Endothelial cell of umbilical vein (primary cell): Measurements from ENCODE around the gene LDB3. TPM values are rescaled to one million over a fixed set of nuclear protein-coding genes. Genes with fewer than 3 reads are reported as not detected.

Experiments used
- BruUV-seq: library from RNA; stranded (reverse); fragments of 400-500 nt; replicated peaks from 2 replicates; lab custom pipeline; 2021; lab: Mats Ljungman, UMichigan
- CTCF ChIA-PET: fragments of 300-600, 350-600 bp; sonication (Branson Sonifier 250); formaldehyde crosslinking; loops from one replicate; lab custom pipeline; 2021; ENCODE audit warnings: antibody characterized with exemption, inconsistent platforms; lab: Charles Lee
- POLR2A ChIA-PET: fragments of 300-600, 350-600 bp; sonication (Branson Sonifier 250); formaldehyde crosslinking; loops from one replicate; lab custom pipeline; 2021; ENCODE audit warnings: antibody characterized with exemption, inconsistent platforms; lab: Charles Lee
- DNase-seq: peaks from one replicate; pipeline ENCODE4 v3.0.0-alpha.2; 2011; ENCODE audit warnings: low read depth, low spot score
- FAIRE-seq: peaks from 2 replicates; lab custom pipeline; 2011; peaks lifted over from hg19 to GRCh38; lab: Jason Lieb, UNC
- H2AFZ ChIP-seq: 2 replicates; pipeline ENCODE4 v1.6.0; 2012; ENCODE audit warnings: low read depth, low read length, control low read depth, inconsistent platforms
- H3K27ac ChIP-seq: 2 replicates; pipeline ENCODE4 v1.5.1; 2011; ENCODE audit warnings: low read depth, mild to moderate bottlenecking, control low read depth, low read length, moderate library complexity; ENCODE audit not compliant: insufficient read depth
- H3K27me3 ChIP-seq, 2 experiments: 2 replicates each; pipeline versions ENCODE4 v1.6.0 to v1.6.1; 2011; ENCODE audit warnings: low read length in 2 of 2, mixed read lengths in 1 of 2; ENCODE audit not compliant: control insufficient read depth in 2 of 2, insufficient read depth in 2 of 2
- H3K36me3 ChIP-seq, 2 experiments: 2 replicates in 1 of 2; 3 replicates in 1 of 2; pipeline ENCODE4 v1.5.1; 2011; ENCODE audit warnings: low read length in 2 of 2, mild to moderate bottlenecking in 1 of 2, moderate library complexity in 1 of 2; ENCODE audit not compliant: control insufficient read depth in 2 of 2, insufficient read depth in 2 of 2; ENCODE audit errors: extremely low read depth in 1 of 2
- H3K4me1 ChIP-seq: 3 replicates; pipeline ENCODE4 v1.5.1; 2011; ENCODE audit warnings: mild to moderate bottlenecking, low read length; ENCODE audit not compliant: control insufficient read depth, insufficient read depth; ENCODE audit errors: extremely low read depth
- H3K4me2 ChIP-seq: 2 replicates; pipeline ENCODE4 v1.6.1; 2011; ENCODE audit warnings: low read length, control low read depth, mixed read lengths; ENCODE audit not compliant: insufficient read depth
- H3K4me3 ChIP-seq, 3 experiments: fragments of 200-600 bp in 1 of 3; sonication (generic), shearing (Covaris generic) in 1 of 3; replicated peaks in 1 of 3; 2 replicates each; pipeline ENCODE4 v1.5.1; 2011 to 2016; ENCODE audit warnings: control low read depth in 3 of 3, low read length in 3 of 3, mild to moderate bottlenecking in 2 of 3, inconsistent platforms in 1 of 3, low read depth in 1 of 3, moderate library complexity in 1 of 3; ENCODE audit not compliant: insufficient read depth in 1 of 3
- H3K79me2 ChIP-seq: 2 replicates; pipeline ENCODE4 v1.6.0; 2012; ENCODE audit warnings: low read length, inconsistent platforms; ENCODE audit not compliant: control insufficient read depth, insufficient read depth
- H3K9ac ChIP-seq: replicated peaks from 2 replicates; pipeline ENCODE3; 2011; ENCODE audit warnings: low read length, control low read depth; ENCODE audit not compliant: insufficient read depth; ENCODE audit errors: extremely low read depth
- H3K9me1 ChIP-seq: replicated peaks from 3 replicates; pipeline ENCODE4 v1.6.0; 2011; ENCODE audit warnings: mild to moderate bottlenecking, low read length; ENCODE audit not compliant: control insufficient read depth, insufficient read depth; ENCODE audit errors: extremely low read depth
- H3K9me3 ChIP-seq: replicated peaks from 2 replicates; pipeline ENCODE4 v1.5.1; 2012; ENCODE audit warnings: low read length, inconsistent platforms; ENCODE audit not compliant: control insufficient read depth, insufficient read depth
- H4K20me1 ChIP-seq: replicated peaks from 2 replicates; pipeline ENCODE3; 2011; ENCODE audit warnings: mild to moderate bottlenecking, low read length; ENCODE audit not compliant: control insufficient read depth, insufficient read depth; ENCODE audit errors: extremely low read depth
- EZH2 ChIP-seq: IDR thresholded peaks from 2 replicates; pipeline ENCODE4 v1.6.1; 2012; ENCODE audit warnings: borderline replicate concordance, low read depth, mild to moderate bottlenecking, moderate library complexity, low read length, inconsistent platforms; ENCODE audit not compliant: severe bottlenecking
- FOS ChIP-seq: IDR thresholded peaks from 2 replicates; pipeline ENCODE4 v1.6.1; 2011; ENCODE audit warnings: mild to moderate bottlenecking, low read length, moderate library complexity, borderline replicate concordance; ENCODE audit not compliant: insufficient read depth
- GATA2 ChIP-seq: IDR thresholded peaks from 2 replicates; pipeline ENCODE4 v1.7.0; 2011; ENCODE audit warnings: low read depth, mild to moderate bottlenecking, moderate library complexity, mixed read lengths, low read length; ENCODE audit not compliant: insufficient read length, insufficient read depth
- JUN ChIP-seq: IDR thresholded peaks from 2 replicates; pipeline ENCODE4 v1.6.1; 2011; ENCODE audit warnings: borderline replicate concordance, low read depth; ENCODE audit not compliant: insufficient read length, insufficient read depth
- MYC ChIP-seq: IDR thresholded peaks from one replicate; pipeline ENCODE4 v1.6.1; 2011; ENCODE audit warnings: mild to moderate bottlenecking, low read depth, low read length
- POLR2A ChIP-seq: IDR thresholded peaks from 2 replicates; pipeline ENCODE4 v1.6.1; 2012; ENCODE audit warnings: low read depth, mild to moderate bottlenecking, control low read depth, low read length
- POLR2AphosphoS5 ChIP-seq: IDR thresholded peaks from 2 replicates; pipeline ENCODE4 v1.6.1; 2012; ENCODE audit warnings: low read depth, mild to moderate bottlenecking, control low read depth, low read length, moderate library complexity; ENCODE audit not compliant: insufficient read depth
- dilution Hi-C: fragments of 300-500 bp; cut with MboI; formaldehyde crosslinking; loops from one replicate; pipeline ENCODE4 v1.15.0; 2019; ENCODE audit warnings: low sequenced_read_pairs; ENCODE audit not compliant: extremely low pct_ligation_motif_present
- intact Hi-C: fragments of 100-400 bp; cut with micrococcal nuclease; formaldehyde crosslinking; loops from one replicate; pipeline ENCODE4 v1.10.0; 2022
- polyA plus RNA-seq, 4 experiments: library from polyadenylated mRNA; depleted of rRNA in 3 of 4; stranded (reverse) in 3 of 4; unstranded in 1 of 4; fragments of >200 nt; gene quantifications; 2 replicates each; pipeline versions ENCODE4 v1.2.1 to v1.2.3, GENCODE V29; 2011 to 2012; ENCODE audit warnings: missing spikeins in 1 of 4
- total RNA-seq: library from RNA; stranded (reverse); gene quantifications from 2 replicates; pipeline ENCODE4 v1.2.3, GENCODE V29; 2021
- TF ChIP-seq, protein P1 (sequence below): IDR thresholded peaks from 2 replicates; pipeline ENCODE4 v1.6.1; 2011; ENCODE audit not compliant: insufficient read depth, insufficient read length
- TF ChIP-seq, protein P2 (sequence below), 2 donors: IDR thresholded peaks; 1 replicate in 1 of 2; 2 replicates in 1 of 2; pipeline ENCODE4 v1.5.1; 2011; ENCODE audit warnings: low read length in 2 of 2, mild to moderate bottlenecking in 2 of 2, moderate library complexity in 2 of 2, control low read depth in 1 of 2, inconsistent platforms in 1 of 2, low read depth in 1 of 2; ENCODE audit not compliant: insufficient read depth in 1 of 2; ENCODE audit errors: extremely low read depth in 1 of 2

Gene LDB3
- total and polyA plus RNA-seq, 2 donors (not counting 3 experiments of a cell fraction or from before 2014, with no cell fraction given): not detected

DNA sequence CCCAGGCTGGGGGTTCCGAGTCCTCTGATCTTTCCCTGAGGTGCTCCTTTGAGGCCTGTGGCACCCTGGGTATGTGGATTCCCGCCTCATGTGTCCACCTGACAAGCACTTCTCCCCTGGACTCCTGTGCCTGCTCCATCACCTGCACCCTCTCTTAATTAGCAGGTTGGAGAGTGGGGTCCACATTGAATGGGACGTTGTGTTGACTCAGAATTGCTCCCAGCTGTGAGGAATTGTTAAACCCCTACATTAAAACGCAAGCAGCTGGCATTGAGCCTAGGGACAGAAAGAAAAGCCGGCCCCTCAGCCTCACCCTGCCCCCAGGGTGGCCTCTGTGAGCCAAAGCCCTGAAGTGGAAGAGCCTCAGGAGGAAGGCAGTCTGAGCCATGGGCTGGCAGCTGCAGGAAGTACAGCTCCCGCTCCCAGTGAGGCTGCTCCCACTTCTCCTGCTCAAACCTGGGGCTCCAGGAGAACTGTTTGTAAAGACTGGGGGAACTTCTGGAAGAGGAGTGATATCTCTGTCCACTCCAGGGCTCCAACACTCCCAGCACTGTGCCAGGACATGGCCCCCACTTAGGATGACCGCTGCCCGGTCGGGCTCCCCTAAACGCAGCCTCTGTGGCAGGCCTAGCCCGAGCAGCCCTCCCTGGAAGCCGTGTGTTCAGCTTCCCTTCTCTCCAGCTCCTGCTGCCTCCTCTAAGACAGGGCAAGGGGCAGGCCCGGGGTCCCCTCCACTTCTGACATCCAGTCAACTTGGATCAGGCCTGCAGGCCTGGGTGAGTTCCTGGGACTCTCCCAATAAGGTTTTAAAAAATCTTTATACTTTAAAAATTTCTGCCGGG, 15.7 kb upstream of the LDB3 start:
- dilution Hi-C loops: no loop called here
- Histone ChIP-seq H3K36me3 (no peaks in the 10 kb centered on the region), H3K4me1 (no peaks in the 10 kb centered on the region), H3K9ac (no peak overlapping the region), H3K4me3 (no peak overlapping the region), H4K20me1 (no peaks in the 10 kb centered on the region), H3K27ac (no peak overlapping the region), H2AFZ (no peak overlapping the region), H3K9me1 (no peaks in the 10 kb centered on the region), H3K4me2 (no peak overlapping the region), H3K9me3 (no peaks in the 10 kb centered on the region), H3K27me3 (no peaks in the 10 kb centered on the region), H3K79me2 (no peaks in the 10 kb centered on the region)
- POLR2A ChIA-PET: no interaction called here
- TF ChIP-seq MYC: no peak
- TF ChIP-seq EZH2: no peak
- TF ChIP-seq FOS: no peak
- TF ChIP-seq POLR2A: no peak
- TF ChIP-seq JUN: no peak
- TF ChIP-seq, protein P1, sequence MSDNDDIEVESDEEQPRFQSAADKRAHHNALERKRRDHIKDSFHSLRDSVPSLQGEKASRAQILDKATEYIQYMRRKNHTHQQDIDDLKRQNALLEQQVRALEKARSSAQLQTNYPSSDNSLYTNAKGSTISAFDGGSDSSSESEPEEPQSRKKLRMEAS: no peak
- TF ChIP-seq, protein P2, sequence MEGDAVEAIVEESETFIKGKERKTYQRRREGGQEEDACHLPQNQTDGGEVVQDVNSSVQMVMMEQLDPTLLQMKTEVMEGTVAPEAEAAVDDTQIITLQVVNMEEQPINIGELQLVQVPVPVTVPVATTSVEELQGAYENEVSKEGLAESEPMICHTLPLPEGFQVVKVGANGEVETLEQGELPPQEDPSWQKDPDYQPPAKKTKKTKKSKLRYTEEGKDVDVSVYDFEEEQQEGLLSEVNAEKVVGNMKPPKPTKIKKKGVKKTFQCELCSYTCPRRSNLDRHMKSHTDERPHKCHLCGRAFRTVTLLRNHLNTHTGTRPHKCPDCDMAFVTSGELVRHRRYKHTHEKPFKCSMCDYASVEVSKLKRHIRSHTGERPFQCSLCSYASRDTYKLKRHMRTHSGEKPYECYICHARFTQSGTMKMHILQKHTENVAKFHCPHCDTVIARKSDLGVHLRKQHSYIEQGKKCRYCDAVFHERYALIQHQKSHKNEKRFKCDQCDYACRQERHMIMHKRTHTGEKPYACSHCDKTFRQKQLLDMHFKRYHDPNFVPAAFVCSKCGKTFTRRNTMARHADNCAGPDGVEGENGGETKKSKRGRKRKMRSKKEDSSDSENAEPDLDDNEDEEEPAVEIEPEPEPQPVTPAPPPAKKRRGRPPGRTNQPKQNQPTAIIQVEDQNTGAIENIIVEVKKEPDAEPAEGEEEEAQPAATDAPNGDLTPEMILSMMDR (IDR thresholded peaks at IDR 0.05; ENCODE audit: extremely low read depth in 1 of 2, insufficient read depth in 1 of 2, low read depth in 1 of 2, low read length in 2 of 2): no peak
- TF ChIP-seq GATA2: no peak
- TF ChIP-seq POLR2AphosphoS5: no peak
- CTCF ChIA-PET: no interaction called here
- BruUV-seq: no TSS peak
- no peak for FAIRE-seq
- intact Hi-C loops: no loop called here
- DNase-seq: no peak
